GM23338 (cell line): Measurements from ENCODE around the gene FCN2. TPM values are rescaled to one million over a fixed set of nuclear protein-coding genes. Genes with fewer than 3 reads are reported as not detected.

Source experiments
- ATAC-seq: fragments of 200-7000 bp; cut with Tn5 transposase; 3 replicates; pipeline ENCODE4 v1.9.1; 2020
- DNase-seq: peaks from one replicate; pipeline ENCODE4 v3.0.0-alpha.2; 2015; ENCODE audit warnings: low spot score
- H2AFZ ChIP-seq: fragments of 200-600 bp; sonication (generic); 2 replicates; pipeline ENCODE4 v1.8.0; 2016; ENCODE audit warnings: antibody characterized with exemption, mild to moderate bottlenecking, moderate library complexity
- H3F3A ChIP-seq: fragments of 200-600 bp; sonication (generic); replicated peaks from 2 replicates; pipeline ENCODE4 v1.8.0; 2017; ENCODE audit warnings: antibody characterized with exemption, mixed run types, low read depth
- H3K27ac ChIP-seq: fragments of 200-600 bp; sonication (generic); 2 replicates; pipeline ENCODE4 v1.6.1; 2016; ENCODE audit warnings: low read depth
- H3K27me3 ChIP-seq: fragments of 200-600 bp; sonication (generic); 2 replicates; pipeline ENCODE4 v1.8.0; 2016; ENCODE audit warnings: mild to moderate bottlenecking, mixed run types, moderate library complexity; ENCODE audit not compliant: insufficient read depth
- H3K36me3 ChIP-seq: fragments of 200-600 bp; sonication (generic); 2 replicates; pipeline ENCODE4 v1.8.0; 2016; ENCODE audit warnings: mild to moderate bottlenecking; ENCODE audit not compliant: insufficient read depth
- H3K4me1 ChIP-seq: fragments of 200-600 bp; sonication (generic); 2 replicates; pipeline ENCODE4 v1.8.0; 2016; ENCODE audit warnings: mild to moderate bottlenecking, moderate library complexity; ENCODE audit not compliant: insufficient read depth
- H3K4me2 ChIP-seq: fragments of 200-600 bp; sonication (generic); 2 replicates; pipeline ENCODE4 v1.7.1; 2017; ENCODE audit warnings: mixed run types
- H3K4me3 ChIP-seq: fragments of 200-600 bp; sonication (generic); 2 replicates; pipeline ENCODE4 v1.6.1; 2016; ENCODE audit warnings: mixed run types
- H3K79me2 ChIP-seq: fragments of 200-600 bp; sonication (generic); replicated peaks from 2 replicates; pipeline ENCODE4 v1.8.0; 2017; ENCODE audit warnings: mild to moderate bottlenecking; ENCODE audit not compliant: insufficient read depth
- H3K9me2 ChIP-seq: fragments of 200-600 bp; sonication (generic); 2 replicates; pipeline ENCODE4 v1.8.0; 2017; ENCODE audit not compliant: insufficient read depth
- H4K20me1 ChIP-seq: fragments of 200-600 bp; sonication (generic); replicated peaks from 2 replicates; pipeline ENCODE4 v1.8.0; 2017; ENCODE audit warnings: mild to moderate bottlenecking; ENCODE audit not compliant: insufficient read depth
- H3K27ac Mint-ChIP-seq: 2 replicates; pipeline ENCODE4 v1.8.0; 2020; ENCODE audit warnings: inconsistent platforms, mild to moderate bottlenecking, moderate library complexity, mixed read lengths
- H3K27me3 Mint-ChIP-seq: 3 replicates; pipeline ENCODE4 v1.8.0; 2022; ENCODE audit warnings: low read depth, mild to moderate bottlenecking, moderate library complexity, mixed read lengths, inconsistent platforms; ENCODE audit not compliant: insufficient read depth, poor library complexity
- H3K36me3 Mint-ChIP-seq: 3 replicates; pipeline ENCODE4 v1.8.0; 2021; ENCODE audit warnings: low read depth, mild to moderate bottlenecking, inconsistent platforms, moderate library complexity, mixed read lengths
- H3K4me1 Mint-ChIP-seq: 3 replicates; pipeline ENCODE4 v1.8.0; 2020; ENCODE audit warnings: mild to moderate bottlenecking, inconsistent platforms, mixed read lengths
- H3K4me3 Mint-ChIP-seq: 3 replicates; pipeline ENCODE4 v1.8.0; 2021; ENCODE audit warnings: moderate library complexity, mild to moderate bottlenecking, inconsistent platforms, mixed read lengths
- H3K9me3 Mint-ChIP-seq: 3 replicates; pipeline ENCODE4 v1.8.0; 2020; ENCODE audit warnings: moderate library complexity, mild to moderate bottlenecking, inconsistent platforms, mixed read lengths
- CREB1 ChIP-seq: fragments of 250-450 bp; sonication (Bioruptor Pico); IDR thresholded peaks from 2 replicates; pipeline ENCODE4 v1.5.0; 2020; ENCODE audit warnings: low read depth, mild to moderate bottlenecking, moderate library complexity
- CTCF ChIP-seq, 2 experiments: fragments of 200-600 bp in 1 of 2; sonication (generic) in 1 of 2; conservative IDR thresholded peaks; 2 replicates each; pipeline versions ENCODE4 v1.5.1 to v1.6.1; 2016 to 2017; ENCODE audit warnings: antibody characterized with exemption in 2 of 2, low read depth in 2 of 2, mild to moderate bottlenecking in 2 of 2, moderate library complexity in 1 of 2
- ETS1 ChIP-seq: IDR thresholded peaks from 2 replicates; pipeline ENCODE4 v1.6.1; 2016; ENCODE audit warnings: antibody characterized with exemption
- EZH2 ChIP-seq: fragments of 200-600 bp; sonication (generic); IDR thresholded peaks from one replicate; pipeline ENCODE4 v1.8.0; 2017; ENCODE audit warnings: antibody characterized with exemption, mild to moderate bottlenecking, low read depth; ENCODE audit not compliant: unreplicated experiment
- EZH2phosphoT487 ChIP-seq: fragments of 200-600 bp; sonication (generic); IDR thresholded peaks from one replicate; pipeline ENCODE4 v1.8.1; 2018; ENCODE audit warnings: antibody characterized with exemption; ENCODE audit not compliant: unreplicated experiment
- JUNB ChIP-seq: IDR thresholded peaks from one replicate; pipeline ENCODE4 v1.6.1; 2016; ENCODE audit warnings: antibody characterized with exemption; ENCODE audit not compliant: unreplicated experiment
- NANOG ChIP-seq: IDR thresholded peaks from 2 replicates; pipeline ENCODE4 v1.6.1; 2016; ENCODE audit warnings: antibody characterized with exemption, borderline replicate concordance
- POLR2AphosphoS5 ChIP-seq: IDR thresholded peaks from 2 replicates; pipeline ENCODE4 v1.6.1; 2016; ENCODE audit warnings: antibody characterized with exemption, low read depth
- REST ChIP-seq: IDR thresholded peaks from one replicate; pipeline ENCODE4 v1.6.1; 2018; ENCODE audit warnings: antibody characterized with exemption; ENCODE audit not compliant: unreplicated experiment
- STAT1 ChIP-seq: IDR thresholded peaks from one replicate; pipeline ENCODE4 v1.6.1; 2016; ENCODE audit warnings: antibody characterized with exemption; ENCODE audit not compliant: unreplicated experiment
- ZNF114 ChIP-seq: fragments of 250-450 bp; sonication (Bioruptor Pico); IDR thresholded peaks from 2 replicates; pipeline ENCODE4 v1.5.0; 2020; ENCODE audit warnings: mild to moderate bottlenecking, moderate library complexity
- ZNF331 ChIP-seq: fragments of 250-450 bp; sonication (Bioruptor Pico); IDR thresholded peaks from 2 replicates; pipeline ENCODE4 v1.5.0; 2020; ENCODE audit warnings: low read depth, mild to moderate bottlenecking, moderate library complexity
- ZNF462 ChIP-seq: fragments of 250-450 bp; sonication (Bioruptor Pico); IDR thresholded peaks from 2 replicates; pipeline ENCODE4 v1.5.0; 2020; ENCODE audit warnings: mild to moderate bottlenecking, moderate library complexity
- polyA plus RNA-seq: library from polyadenylated mRNA; unstranded; fragments of >200 nt; fragmentation: Nextera tagmentation; extraction: Ambion mirVana; gene quantifications from 2 replicates; pipeline ENCODE4 v1.2.1, GENCODE V29; 2016
- total RNA-seq: library from RNA; depleted of rRNA; stranded (reverse); fragments of >200 nt; shearing (Covaris generic); gene quantifications from 2 replicates; pipeline ENCODE4 v1.2.3, GENCODE V29; 2014

The FCN2 gene
- total and polyA plus RNA-seq, 2 experiments from 2014 or later, result not detected

- no peak for DNase-seq
- no peaks in the 10 kb centered on the region for H3K79me2 ChIP-seq
- H2AFZ ChIP-seq, result no peak overlapping the region
- H3K4me1 ChIP-seq, result no peaks in the 10 kb centered on the region
- no peaks in the 10 kb centered on the region for H3K9me2 ChIP-seq
- no peaks in the 10 kb centered on the region for H3K36me3 Mint-ChIP-seq
- H3K27me3 Mint-ChIP-seq, result peaks cover 3% of the 10 kb centered on the region
- TF ChIP-seq NANOG, result no peak
- no peak for TF ChIP-seq ZNF114 (CRISPR knock-in tag)
- no peak for TF ChIP-seq POLR2AphosphoS5
- no peak for TF ChIP-seq JUNB
- TF ChIP-seq ZNF331 (CRISPR knock-in tag), result no peak
- TF ChIP-seq EZH2phosphoT487, result no peak
- TF ChIP-seq EZH2, result no peak
- TF ChIP-seq REST, result no peak
- TF ChIP-seq CTCF (conservative IDR thresholded peaks at IDR 0.05; ENCODE audit: low read depth in 2 of 2), result no peak
- no peak for TF ChIP-seq CREB1 (CRISPR knock-in tag)
- no peak for TF ChIP-seq STAT1
- no peak for TF ChIP-seq ZNF462
- TF ChIP-seq ETS1, result no peak
- no peaks in the 10 kb centered on the region for H3K9me3 Mint-ChIP-seq
- H3K4me3 Mint-ChIP-seq, result no peak overlapping the region
- no peak overlapping the region for H3K4me2 ChIP-seq
- H3K27ac Mint-ChIP-seq, result no peak overlapping the region
- H3K27me3 ChIP-seq, result no peaks in the 10 kb centered on the region
- no peak overlapping the region for H3K4me3 ChIP-seq
- H3K36me3 ChIP-seq, result no peaks in the 10 kb centered on the region
- H3K27ac ChIP-seq, result no peak overlapping the region
- no peak for ATAC-seq
- no peaks in the 10 kb centered on the region for H3F3A ChIP-seq
- no peaks in the 10 kb centered on the region for H4K20me1 ChIP-seq
- H3K4me1 Mint-ChIP-seq, result no peaks in the 10 kb centered on the region
Observed at GRCh38 chr9:134840511-134840910, 40.1 kb upstream of the FCN2 start.
